Small intestine (tissue), 7 donors: ENCODE data around the gene CD300A. TPM values are rescaled to one million over a fixed set of nuclear protein-coding genes. Genes with fewer than 3 reads are reported as not detected.
A peak's percentile ranks its signal among the peaks of the same experiment; 100 is the strongest.
"Not testable (repeated sequence)": the region's sequence is repeated elsewhere in the genome, so short reads cannot be mapped to it uniquely, and the experiment has no call there.

ENCODE experiments used
- DNase-seq, 2 donors: peaks; one replicate each; pipeline versions ENCODE4 v3.0.0 to v3.0.0-alpha.2; 2013
- FAIRE-seq: peaks from 2 replicates; lab custom pipeline; 2012; peaks lifted over from hg19 to GRCh38; lab: Jason Lieb, UNC
- H3K27ac ChIP-seq, 3 donors: one replicate each; pipeline ENCODE4 v1.5.1; 2013; ENCODE audit warnings: low read length in 2 of 3, mild to moderate bottlenecking in 2 of 3, control low read depth in 1 of 3, inconsistent platforms in 1 of 3, low read depth in 1 of 3, moderate library complexity in 1 of 3
- H3K27me3 ChIP-seq, 3 donors: one replicate each; pipeline ENCODE4 v1.6.1; 2013; ENCODE audit warnings: low read length in 3 of 3, inconsistent platforms in 1 of 3; ENCODE audit not compliant: control insufficient read depth in 3 of 3, insufficient read depth in 3 of 3
- H3K36me3 ChIP-seq, 3 donors: one replicate each; pipeline ENCODE4 v1.6.1; 2013; ENCODE audit warnings: low read length in 3 of 3, inconsistent platforms in 1 of 3, low read depth in 1 of 3, mild to moderate bottlenecking in 1 of 3, moderate library complexity in 1 of 3; ENCODE audit not compliant: control insufficient read depth in 3 of 3, insufficient read depth in 2 of 3
- H3K4me1 ChIP-seq, 3 donors: one replicate each; pipeline ENCODE4 v1.6.1; 2013; ENCODE audit warnings: low read length in 2 of 3, inconsistent platforms in 1 of 3, low read depth in 1 of 3, mild to moderate bottlenecking in 1 of 3, moderate library complexity in 1 of 3; ENCODE audit not compliant: control insufficient read depth in 3 of 3, insufficient read depth in 2 of 3
- H3K4me3 ChIP-seq, 3 donors: one replicate each; pipeline ENCODE4 v1.5.1; 2013; ENCODE audit warnings: low read length in 3 of 3, control low read depth in 1 of 3, inconsistent platforms in 1 of 3, low read depth in 1 of 3, mild to moderate bottlenecking in 1 of 3, moderate library complexity in 1 of 3
- H3K9me3 ChIP-seq, 2 donors: one replicate each; pipeline ENCODE4 v1.6.1; 2013; ENCODE audit warnings: low read depth in 1 of 2, low read length in 1 of 2; ENCODE audit not compliant: control insufficient read depth in 2 of 2, insufficient read depth in 1 of 2
- WGBS, 3 donors: extraction: QIAGEN DNeasy Blood & Tissue Kit; methylation state at CpG; one replicate each; pipeline ENCODE4 v1.1.7; 2013; 5-methylcytosine and 5-hydroxymethylcytosine counted together
- polyA plus RNA-seq, 4 donors: library from polyadenylated mRNA; stranded (reverse) in 3 of 4; unstranded in 1 of 4; fragments of 200-250 nt in 3 of 4; fragments of 120-200 nt in 1 of 4; gene quantifications; one replicate each; pipeline versions ENCODE4 v1.2.1 to v1.2.3, GENCODE V29; 2013
- donor health status: healthy with polysubstance abuse.
- donor health status: control.
- donor health status: control.
- donor health status: Bipolar disorder and iron deficiency.
- donor health status: healthy.

The CD300A gene
- polyA plus RNA-seq, 4 donors = 1.1 to 5.9 (median 5.4) TPM

DNA sequence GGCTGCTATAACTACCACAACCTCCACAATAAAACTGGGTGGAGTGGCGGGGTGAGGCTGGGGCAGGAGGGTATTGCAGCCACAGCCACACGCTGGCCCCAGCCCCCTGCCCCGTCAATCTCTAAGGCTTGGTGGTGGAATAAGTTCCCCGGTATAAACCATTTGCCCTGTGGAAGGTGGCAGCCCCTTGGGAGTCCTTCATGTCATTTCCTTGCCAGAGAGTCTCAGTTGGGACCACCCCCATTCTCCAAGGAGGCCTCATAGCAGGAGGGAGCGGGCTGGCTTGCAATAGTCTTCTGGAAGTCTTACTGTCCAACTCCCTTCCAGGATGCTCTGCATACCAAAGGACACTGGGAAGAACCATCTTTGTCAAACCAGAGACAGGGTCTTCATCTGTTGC is 19.4 kb downstream of the CD300A start:
- Histone ChIP-seq H3K4me3 (no peak overlapping the region), H3K4me1 (no peaks in the 10 kb centered on the region), H3K27me3 (peaks cover 0 to 3% (median 0%) of the 10 kb centered on the region in 3 donors), H3K9me3 (peaks cover 0 to 2% of the 10 kb centered on the region in 2 donors), H3K27ac (no peak overlapping the region), H3K36me3 (peaks cover 0 to 7% (median 0%) of the 10 kb centered on the region in 3 donors)
- FAIRE-seq = no peak
- DNase-seq = no peak
- WGBS, 3 donors = 55 to 74% (median 59%) methylated on average over 5 of the region's 5 CpGs

DNA sequence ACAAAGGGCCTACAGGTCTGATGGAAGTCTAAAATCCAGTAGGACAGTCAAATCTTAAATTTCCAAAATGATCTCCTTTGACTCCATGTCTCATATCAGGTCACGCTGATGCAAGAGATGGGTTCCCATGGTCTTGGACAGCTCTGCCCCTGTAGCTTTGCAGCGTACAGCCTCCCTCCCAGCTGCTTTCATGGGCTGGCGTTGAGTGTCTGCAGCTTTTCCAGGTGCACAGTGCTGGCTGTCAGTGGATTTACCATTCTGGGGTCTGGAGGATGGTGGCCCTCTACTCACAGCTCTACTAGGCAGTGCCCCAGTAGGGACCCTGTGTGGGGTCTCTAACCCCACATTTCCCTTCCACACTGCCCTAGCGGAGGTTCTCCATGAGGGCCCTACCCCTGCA is 21.8 kb downstream of the CD300A start:
- not testable (repeated sequence) for H3K36me3 ChIP-seq, H3K4me3 ChIP-seq, H3K27ac ChIP-seq, H3K9me3 ChIP-seq, DNase-seq, H3K27me3 ChIP-seq, FAIRE-seq, H3K4me1 ChIP-seq
- 88 to 100% (median 96%) methylated on average over 4 of the region's 4 CpGs for WGBS, 3 donors

DNA sequence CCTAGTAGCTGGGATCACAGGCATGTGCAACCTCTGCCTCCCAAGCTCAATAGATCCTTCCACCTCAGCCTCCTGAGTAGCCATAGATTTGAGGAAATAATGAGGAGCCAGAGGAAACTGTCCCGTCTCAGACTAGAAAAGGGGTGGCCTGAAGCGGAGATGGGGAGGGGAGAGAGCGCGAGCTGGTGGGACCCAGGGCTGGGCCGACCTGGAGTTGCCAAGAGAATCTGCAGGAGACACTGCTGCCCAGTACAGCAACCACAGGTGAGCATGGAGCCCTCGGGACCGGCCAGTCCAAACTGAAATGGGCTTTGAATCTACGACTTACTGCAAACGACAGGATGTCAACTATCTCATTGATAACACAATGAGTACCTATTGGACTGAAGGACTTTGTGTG is 24.3 kb downstream of the CD300A start:
- FAIRE-seq (no peak), DNase-seq (no peak)
- Histone ChIP-seq H3K36me3 (no peaks in the 10 kb centered on the region), H3K9me3 (peaks cover 0 to 2% of the 10 kb centered on the region in 2 donors), H3K27ac (no peak overlapping the region), H3K4me3 (no peak overlapping the region), H3K4me1 (no peaks in the 10 kb centered on the region), H3K27me3 (no peaks in the 10 kb centered on the region)
- 62 to 82% (median 69%) methylated on average over 9 of the region's 9 CpGs for WGBS, 3 donors

DNA sequence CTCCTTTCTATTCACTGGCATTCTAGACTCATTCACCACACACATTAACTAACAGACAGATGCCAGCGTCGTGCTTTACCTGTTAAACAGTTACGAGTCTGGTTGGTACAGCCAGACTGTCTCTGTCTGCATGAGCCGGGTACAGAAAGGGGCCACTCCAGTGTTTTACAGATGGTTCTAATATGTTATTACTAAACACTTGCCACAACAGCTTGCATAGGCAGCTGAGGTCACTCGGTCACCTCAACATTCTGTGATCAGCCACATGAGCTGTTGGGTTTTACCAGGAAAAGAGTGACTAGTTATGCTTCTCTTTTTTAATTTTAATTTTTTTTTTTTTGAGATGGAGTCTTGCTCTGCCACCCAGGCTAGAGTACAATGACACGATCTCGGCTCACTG is 25.2 kb downstream of the CD300A start:
- 78 to 88% (median 86%) methylated on average over 7 of the region's 7 CpGs for WGBS, 3 donors
- no peak for DNase-seq

DNA sequence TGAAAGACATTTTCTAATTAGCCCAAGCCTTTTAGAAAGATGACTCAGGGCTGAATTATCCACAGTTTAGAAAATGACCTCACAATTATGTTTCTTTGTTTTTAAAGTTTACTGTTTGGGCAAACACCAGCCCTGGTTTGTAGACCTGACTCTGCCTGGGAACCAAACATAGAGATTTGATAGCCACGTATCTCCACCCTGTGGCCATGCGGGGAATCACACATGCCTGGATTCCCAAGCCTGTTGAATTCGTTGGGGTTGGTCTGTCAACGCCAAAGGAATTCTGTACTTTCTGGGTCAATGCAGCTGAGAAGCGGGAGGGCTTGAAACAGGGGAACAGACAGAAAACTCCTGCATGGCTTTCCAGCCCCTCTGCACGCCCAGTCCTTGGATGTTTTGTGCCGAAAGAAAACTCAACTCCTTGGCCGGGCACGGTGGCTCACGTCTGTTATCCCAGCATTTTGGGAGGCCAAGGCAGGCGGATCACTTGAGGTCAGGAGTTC is 26.9 kb downstream of the CD300A start:
- DNase-seq (peak; percentile 65 to 67), FAIRE-seq (no peak)
- Histone ChIP-seq H3K4me3 (no peak overlapping the region), H3K27ac (no peak overlapping the region), H3K36me3 (no peaks in the 10 kb centered on the region), H3K9me3 (no peaks in the 10 kb centered on the region), H3K27me3 (no peaks in the 10 kb centered on the region), H3K4me1 (no peaks in the 10 kb centered on the region)
- 34 to 39% (median 34%) methylated on average over 11 of the region's 11 CpGs for WGBS, 3 donors

More for the DNA sequence above, 25.2 kb downstream of the CD300A start:
- Histone ChIP-seq H3K27ac (no peak overlapping the region), H3K36me3 (no peaks in the 10 kb centered on the region), H3K27me3 (no peaks in the 10 kb centered on the region), H3K9me3 (peaks cover 0 to 2% of the 10 kb centered on the region in 2 donors), H3K4me1 (no peaks in the 10 kb centered on the region), H3K4me3 (no peak overlapping the region)
- FAIRE-seq = no peak

DNA sequence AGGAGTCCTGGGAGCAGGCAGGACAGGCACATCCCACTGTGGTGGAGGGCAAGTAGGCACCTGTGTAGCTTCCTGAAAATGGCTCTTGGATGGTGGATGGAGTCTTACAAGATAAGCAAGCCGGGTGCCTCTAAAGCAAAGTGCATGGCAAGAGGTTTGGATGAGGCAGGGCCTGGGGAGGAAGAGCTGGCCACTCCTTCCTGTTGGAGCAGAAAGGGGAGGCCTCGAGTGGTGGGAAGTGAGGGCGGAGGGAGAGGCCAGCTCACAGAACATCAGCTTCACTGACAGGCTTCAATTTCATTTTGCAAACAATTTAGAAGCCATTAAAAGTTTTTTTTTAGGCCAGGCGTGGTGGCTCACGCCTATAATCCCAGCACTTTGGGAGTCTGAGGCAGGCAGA is 31.0 kb downstream of the CD300A start:
- no peak for DNase-seq
- Histone ChIP-seq H3K9me3 (no peaks in the 10 kb centered on the region), H3K27ac (no peak overlapping the region), H3K4me1 (no peaks in the 10 kb centered on the region), H3K36me3 (no peaks in the 10 kb centered on the region), H3K27me3 (no peaks in the 10 kb centered on the region), H3K4me3 (no peak overlapping the region)
- 56 to 66% (median 61%) methylated on average over 5 of the region's 5 CpGs for WGBS, 3 donors
- FAIRE-seq = no peak

DNA sequence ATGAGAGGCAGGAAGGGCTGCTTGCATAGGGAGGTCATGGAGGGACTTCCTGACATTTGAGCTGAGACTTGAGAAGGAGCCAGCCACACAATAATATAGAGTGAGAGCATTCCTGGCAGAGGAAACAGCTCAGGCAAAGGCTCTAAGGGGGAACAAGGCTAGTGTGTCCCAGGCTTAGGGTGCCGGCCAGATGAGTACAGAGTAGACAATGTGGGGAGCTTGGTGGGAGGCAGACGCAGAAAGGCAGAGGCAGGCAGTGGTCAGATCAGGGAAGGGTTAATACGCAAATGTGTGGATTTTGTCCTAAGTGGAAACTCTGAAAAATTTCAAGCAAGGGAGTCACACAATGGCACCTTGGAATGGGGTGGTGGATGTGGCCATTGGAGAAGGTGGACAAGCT is 33.6 kb downstream of the CD300A start:
- no peak for FAIRE-seq
- Histone ChIP-seq H3K36me3 (no peaks in the 10 kb centered on the region), H3K9me3 (no peaks in the 10 kb centered on the region), H3K27ac (no peak overlapping the region), H3K27me3 (no peaks in the 10 kb centered on the region), H3K4me1 (no peaks in the 10 kb centered on the region), H3K4me3 (no peak overlapping the region)
- DNase-seq = no peak
- 83 to 86% (median 84%) methylated on average over 3 of the region's 3 CpGs for WGBS, 3 donors

DNA sequence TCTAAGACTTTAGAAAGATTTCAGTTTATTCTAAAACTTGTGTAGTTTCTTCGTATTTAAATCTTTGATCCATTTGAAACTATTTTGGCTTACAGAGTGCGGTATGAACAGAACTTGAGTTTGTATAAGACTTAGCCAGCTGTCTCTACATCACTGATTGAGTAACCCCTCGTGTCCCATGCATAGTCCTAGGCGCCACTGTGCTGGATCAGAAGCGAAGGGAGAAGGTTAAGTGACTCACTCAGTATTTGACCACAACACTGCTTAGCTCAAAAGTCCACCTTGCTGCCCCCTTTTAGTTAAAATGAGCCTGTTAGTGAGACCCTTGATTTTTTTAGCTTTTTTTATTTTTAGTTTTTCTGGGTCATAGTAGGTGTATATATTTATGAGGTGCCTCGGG is 36.4 kb downstream of the CD300A start:
- no peaks in the 10 kb centered on the region for H3K36me3 ChIP-seq
- no peaks in the 10 kb centered on the region for H3K4me1 ChIP-seq
- DNase-seq = no peak
- WGBS, 3 donors = 65 to 67% (median 66%) methylated on average over 6 of the region's 6 CpGs
- H3K4me3 ChIP-seq = no peak overlapping the region
- no peak overlapping the region for H3K27ac ChIP-seq
- FAIRE-seq = no peak
- H3K9me3 ChIP-seq = no peaks in the 10 kb centered on the region
- no peaks in the 10 kb centered on the region for H3K27me3 ChIP-seq

DNA sequence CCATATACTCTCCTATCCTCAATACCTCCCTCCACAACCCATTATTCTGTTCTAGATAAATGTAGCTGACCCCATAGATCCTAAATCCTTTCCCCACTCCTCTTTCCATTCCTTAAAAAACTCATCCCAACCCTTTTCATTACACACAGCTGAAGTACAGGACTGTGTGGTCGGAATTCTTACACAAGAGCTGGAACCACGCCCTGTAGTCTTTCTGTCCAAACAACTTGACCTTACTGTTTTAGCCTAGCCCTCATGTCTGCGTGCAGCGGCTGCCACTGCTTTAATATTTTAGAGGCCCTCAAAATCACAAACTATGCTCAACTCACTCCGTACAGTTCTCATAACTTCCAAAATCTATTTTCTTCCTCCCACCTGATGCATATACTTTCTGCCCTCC is 37.5 kb downstream of the CD300A start:
- not testable (repeated sequence) for H3K4me3 ChIP-seq, H3K36me3 ChIP-seq, H3K4me1 ChIP-seq, H3K9me3 ChIP-seq, FAIRE-seq, DNase-seq, H3K27me3 ChIP-seq, H3K27ac ChIP-seq
- WGBS, 3 donors = 59 to 71% (median 69%) methylated on average over 5 of the region's 5 CpGs
